Measurements from ENCODE around the gene LYSMD2. TPM values are rescaled to one million over a fixed set of nuclear protein-coding genes. Genes with fewer than 3 reads are reported as not detected.

The LYSMD2 gene
- polyA plus RNA-seq, 2 of the 4 experiments (the other 2 are of a cell fraction), result 18.3 to 29.2 TPM

GRCh38 chr15:51677021-51677420 is 60.4 kb downstream of the LYSMD2 start (continued):
- no peak for TF ChIP-seq HMGXB4 (CRISPR knock-in tag; IDR thresholded peaks at IDR 0.05; ENCODE audit: borderline replicate concordance)

- no peak overlapping the region for H3K4me2 ChIP-seq
- H3K9me3 ChIP-seq, result no peaks in the 10 kb centered on the region
- no peaks in the 10 kb centered on the region for H3K4me1 ChIP-seq
- POLR2A ChIA-PET, result no interaction called here
- CTCF ChIA-PET, result interaction anchor here (0.6 to 1.7 kb wide), 4 partner anchors 25 to 1074 kb away, joined by 4 to 10 read pairs (median 4); no protein-coding TSS in a partner anchor
- DNase-seq (ENCODE audit: low read depth in 1 of 2, low spot score in 1 of 2) (no peak), FAIRE-seq (peak; percentile 43), ATAC-seq (no peak)
- TF ChIP-seq ZC3H11A (IDR thresholded peaks at IDR 0.05) (no peak), KDM1A (IDR thresholded peaks at IDR 0.05; ENCODE audit: low read depth) (no peak), E2F6 (IDR thresholded peaks at IDR 0.05; ENCODE audit: borderline replicate concordance, low read depth) (no peak), ELK1 (IDR thresholded peaks at IDR 0.05; ENCODE audit: low read depth, low read length) (no peak), EP300 (IDR thresholded peaks at IDR 0.05) (no peak), GATA3 (IDR thresholded peaks at IDR 0.05; ENCODE audit: borderline replicate concordance) (no peak), MAX (IDR thresholded peaks at IDR 0.05) (no peak), RARB (CRISPR knock-in tag; IDR thresholded peaks at IDR 0.05) (no peak), PHF8 (IDR thresholded peaks at IDR 0.05; ENCODE audit: borderline replicate concordance, low read depth) (no peak), RFX5 (IDR thresholded peaks at IDR 0.05) (no peak)
- H3K27ac ChIP-seq, result no peak overlapping the region
- 0% methylated on average over 1 of the region's 1 CpG for WGBS (ENCODE audit: missing lambda C conversion rate)
- no peak overlapping the region for H3K4me3 ChIP-seq
Measured at GRCh38 chr15:51675234-51675633, 62.2 kb downstream of the LYSMD2 start.

Other genes starting within 250 kb of the LYSMD2 start
- gene DMXL2, start 114.9 kb downstream of the LYSMD2 start, polyA plus RNA-seq (2011; rRNA removed), result 50.9 and 58.7 TPM in 2 replicates
- gene DMXL2, start 114.9 kb downstream of the LYSMD2 start, polyA plus RNA-seq (2017; fragmentation: RNase III; extraction: RNeasy Plus Mini Kit Qiagen cat#74134 plus additional on column Dnase treatment), result 23.9 to 25.6 TPM (median 25.0 TPM) in 3 replicates
- gene SCG3, start 56.2 kb downstream of the LYSMD2 start, polyA plus RNA-seq (2011; rRNA removed), result 0.03 TPM in 1 of 2 replicates, not detected in the other
- 0.03 TPM in 1 of 3 replicates, not detected in the others for gene SCG3, start 56.2 kb downstream of the LYSMD2 start, polyA plus RNA-seq (2017; fragmentation: RNase III; extraction: RNeasy Plus Mini Kit Qiagen cat#74134 plus additional on column Dnase treatment)
- gene TMOD2, start 13.9 kb upstream of the LYSMD2 start, polyA plus RNA-seq (2011; rRNA removed), result 2.5 and 2.8 TPM in 2 replicates
- 1.6 to 2.1 TPM (median 2.0 TPM) in 3 replicates for gene TMOD2, start 13.9 kb upstream of the LYSMD2 start, polyA plus RNA-seq (2017; fragmentation: RNase III; extraction: RNeasy Plus Mini Kit Qiagen cat#74134 plus additional on column Dnase treatment)
- gene TMOD3, start 92.0 kb upstream of the LYSMD2 start, polyA plus RNA-seq (2011; rRNA removed), result 93.2 and 111 TPM in 2 replicates
- gene TMOD3, start 92.0 kb upstream of the LYSMD2 start, polyA plus RNA-seq (2017; fragmentation: RNase III; extraction: RNeasy Plus Mini Kit Qiagen cat#74134 plus additional on column Dnase treatment), result 55.5 to 57.8 TPM (median 57.5 TPM) in 3 replicates
- gene LEO1, start 234.1 kb upstream of the LYSMD2 start, polyA plus RNA-seq (2011; rRNA removed), result 19.2 and 22.3 TPM in 2 replicates
- 60.2 to 61.3 TPM (median 60.3 TPM) in 3 replicates for gene LEO1, start 234.1 kb upstream of the LYSMD2 start, polyA plus RNA-seq (2017; fragmentation: RNase III; extraction: RNeasy Plus Mini Kit Qiagen cat#74134 plus additional on column Dnase treatment)